ENCODE results near the gene POLG. TPM values are rescaled to one million over a fixed set of nuclear protein-coding genes. Genes with fewer than 3 reads are reported as not detected.
A peak's percentile ranks its signal among the peaks of the same experiment; 100 is the strongest.

POLG gene
- total RNA-seq, 1 donor from 2014 or later: 144 TPM

DNA sequence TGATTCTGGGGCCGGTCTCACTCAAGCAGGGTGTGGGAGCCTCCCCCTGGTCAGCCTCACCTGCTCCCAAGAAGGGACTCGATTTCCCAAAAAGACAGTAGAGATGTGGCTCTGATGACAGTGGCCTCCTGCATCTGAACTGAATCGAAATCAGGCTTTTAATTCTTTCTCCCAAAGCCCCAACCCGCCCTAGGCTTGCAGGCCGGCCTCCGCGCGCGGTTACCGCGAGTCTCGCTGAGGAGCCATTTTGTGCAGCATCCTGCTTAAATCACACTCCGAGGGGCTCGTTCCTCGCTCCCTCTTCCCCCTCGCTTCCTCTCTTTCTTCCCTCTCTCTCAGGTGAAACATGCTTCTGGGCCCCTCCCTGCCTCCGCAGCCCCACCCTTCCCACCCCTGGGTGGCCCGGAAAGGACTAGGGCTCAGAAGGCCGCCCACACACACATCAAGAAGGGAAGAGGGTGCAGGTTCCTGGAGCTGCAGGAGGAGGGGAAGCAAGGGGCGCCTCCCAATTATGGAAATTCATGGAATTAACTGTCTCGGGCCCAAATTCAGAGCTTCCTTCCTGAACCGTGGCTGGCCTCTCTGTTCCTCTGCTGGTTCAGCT, 30.9 kb upstream of the POLG start:
- H3K4me3 Mint-ChIP-seq: no peak overlapping the region

GRCh38 chr15:89364741-89365450, 30.3 kb upstream of the POLG start:
- intact Hi-C loops (cut with micrococcal nuclease): no loop called here
- no peak overlapping the region for H3K4me3 Mint-ChIP-seq
- POLR2A ChIA-PET: no interaction called here
- H3K27ac Mint-ChIP-seq: no peak overlapping the region
- DNase-seq (no peak), ATAC-seq (ENCODE audit: low read depth) (no peak)
- no peaks in the 10 kb centered on the region for H3K36me3 Mint-ChIP-seq (ENCODE audit: low read depth)
- CTCF ChIA-PET: no interaction called here
- no peaks in the 10 kb centered on the region for H3K9me3 Mint-ChIP-seq
- TF ChIP-seq, protein P1, sequence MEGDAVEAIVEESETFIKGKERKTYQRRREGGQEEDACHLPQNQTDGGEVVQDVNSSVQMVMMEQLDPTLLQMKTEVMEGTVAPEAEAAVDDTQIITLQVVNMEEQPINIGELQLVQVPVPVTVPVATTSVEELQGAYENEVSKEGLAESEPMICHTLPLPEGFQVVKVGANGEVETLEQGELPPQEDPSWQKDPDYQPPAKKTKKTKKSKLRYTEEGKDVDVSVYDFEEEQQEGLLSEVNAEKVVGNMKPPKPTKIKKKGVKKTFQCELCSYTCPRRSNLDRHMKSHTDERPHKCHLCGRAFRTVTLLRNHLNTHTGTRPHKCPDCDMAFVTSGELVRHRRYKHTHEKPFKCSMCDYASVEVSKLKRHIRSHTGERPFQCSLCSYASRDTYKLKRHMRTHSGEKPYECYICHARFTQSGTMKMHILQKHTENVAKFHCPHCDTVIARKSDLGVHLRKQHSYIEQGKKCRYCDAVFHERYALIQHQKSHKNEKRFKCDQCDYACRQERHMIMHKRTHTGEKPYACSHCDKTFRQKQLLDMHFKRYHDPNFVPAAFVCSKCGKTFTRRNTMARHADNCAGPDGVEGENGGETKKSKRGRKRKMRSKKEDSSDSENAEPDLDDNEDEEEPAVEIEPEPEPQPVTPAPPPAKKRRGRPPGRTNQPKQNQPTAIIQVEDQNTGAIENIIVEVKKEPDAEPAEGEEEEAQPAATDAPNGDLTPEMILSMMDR (IDR thresholded peaks at IDR 0.05): no peak
- peaks cover 75% of the 10 kb centered on the region for H3K27me3 Mint-ChIP-seq
- H3K4me1 Mint-ChIP-seq: peaks cover 17% of the 10 kb centered on the region

More for the DNA sequence above, 30.9 kb upstream of the POLG start:
- Mint-ChIP-seq H3K27ac (no peak overlapping the region), H3K36me3 (ENCODE audit: low read depth) (no peaks in the 10 kb centered on the region), H3K27me3 (peaks cover 75% of the 10 kb centered on the region), H3K9me3 (no peaks in the 10 kb centered on the region), H3K4me1 (peaks cover 22% of the 10 kb centered on the region)
- ChIA-PET POLR2A (no interaction called here), CTCF (no interaction called here)
- TF ChIP-seq, protein P1 (IDR thresholded peaks at IDR 0.05): no peak
- intact Hi-C loops (cut with micrococcal nuclease): no loop called here
- ATAC-seq (ENCODE audit: low read depth) (no peak), DNase-seq (no peak)

GRCh38 chr15:89364341-89364740, 29.7 kb upstream of the POLG start:
- intact Hi-C loops (cut with micrococcal nuclease): no loop called here
- Mint-ChIP-seq H3K4me1 (peaks cover 16% of the 10 kb centered on the region), H3K36me3 (ENCODE audit: low read depth) (no peaks in the 10 kb centered on the region), H3K27me3 (peaks cover 74% of the 10 kb centered on the region), H3K27ac (no peak overlapping the region), H3K4me3 (no peak overlapping the region), H3K9me3 (no peaks in the 10 kb centered on the region)
- ChIA-PET POLR2A (no interaction called here), CTCF (no interaction called here)
- TF ChIP-seq, protein P1 (IDR thresholded peaks at IDR 0.05): no peak
- DNase-seq (no peak), ATAC-seq (ENCODE audit: low read depth) (no peak)

GRCh38 chr15:89363770-89364169, 29.1 kb upstream of the POLG start:
- H3K9me3 Mint-ChIP-seq: no peaks in the 10 kb centered on the region
- intact Hi-C loops (cut with micrococcal nuclease): no loop called here
- H3K4me1 Mint-ChIP-seq: peaks cover 16% of the 10 kb centered on the region
- no peaks in the 10 kb centered on the region for H3K36me3 Mint-ChIP-seq (ENCODE audit: low read depth)
- POLR2A ChIA-PET: no interaction called here
- DNase-seq (no peak), ATAC-seq (ENCODE audit: low read depth) (no peak)
- no peak overlapping the region for H3K27ac Mint-ChIP-seq
- CTCF ChIA-PET: no interaction called here
- TF ChIP-seq, protein P1 (IDR thresholded peaks at IDR 0.05): no peak
- peaks cover 69% of the 10 kb centered on the region for H3K27me3 Mint-ChIP-seq
- no peak overlapping the region for H3K4me3 Mint-ChIP-seq

GRCh38 chr15:89363133-89363532, 28.5 kb upstream of the POLG start:
- TF ChIP-seq, protein P1 (IDR thresholded peaks at IDR 0.05): no peak
- H3K9me3 Mint-ChIP-seq: no peaks in the 10 kb centered on the region
- CTCF ChIA-PET: interaction anchor here (1.1 kb wide), 1 partner anchor 110 kb away, joined by 3 read pairs; no protein-coding TSS in a partner anchor
- H3K4me1 Mint-ChIP-seq: peaks cover 22% of the 10 kb centered on the region
- H3K27me3 Mint-ChIP-seq: peaks cover 69% of the 10 kb centered on the region
- ATAC-seq (ENCODE audit: low read depth): no peak
- no peak for DNase-seq
- POLR2A ChIA-PET: no interaction called here
- intact Hi-C loops (cut with micrococcal nuclease): no loop called here
- H3K36me3 Mint-ChIP-seq (ENCODE audit: low read depth): no peaks in the 10 kb centered on the region
- H3K27ac Mint-ChIP-seq: no peak overlapping the region
- peak overlapping the region; percentile 24 for H3K4me3 Mint-ChIP-seq
